Renal cortex interstitium (tissue), 11 donors: Measurements from ENCODE around the gene SNRPA. TPM values are rescaled to one million over a fixed set of nuclear protein-coding genes. Genes with fewer than 3 reads are reported as not detected.
A peak's percentile ranks its signal among the peaks of the same experiment; 100 is the strongest.

Experiments
- DNase-seq, 11 donors: peaks; one replicate each; pipeline ENCODE4 v3.0.0-alpha.2; 2013; ENCODE audit warnings: low read depth in 9 of 11, low spot score in 4 of 11; ENCODE audit errors: extremely low read depth in 1 of 11
- polyA plus RNA-seq, 3 donors: library from polyadenylated mRNA; unstranded; fragments of 120-200 nt; gene quantifications; one replicate each; pipeline ENCODE4 v1.2.1, GENCODE V29; 2013; ENCODE audit not compliant: insufficient read length in 3 of 3

Gene SNRPA
- polyA plus RNA-seq, 3 donors = 111 to 126 (median 117) TPM

DNA sequence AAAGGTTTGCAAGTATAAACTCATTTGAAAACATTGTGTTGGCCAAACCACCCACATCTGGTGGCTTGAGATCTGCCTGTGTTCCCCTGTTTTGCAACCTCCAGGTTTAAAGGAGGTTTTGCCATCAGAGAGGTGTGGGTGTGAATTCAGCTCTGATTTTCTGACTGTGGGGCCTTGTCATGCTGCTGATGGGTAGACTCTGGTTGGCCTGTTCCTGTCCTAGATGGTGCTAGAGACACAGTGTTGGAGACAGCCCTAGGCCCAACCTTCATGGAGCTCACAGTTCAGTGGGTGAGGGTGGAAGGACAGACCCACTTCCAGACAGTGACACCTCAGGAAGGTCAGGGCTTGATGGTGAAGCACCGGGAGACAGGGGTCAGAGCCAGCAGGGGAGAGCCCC is 34.5 kb downstream of the SNRPA start:
- DNase-seq = no peak

GRCh38 chr19:40786060-40787037 is 35.3 kb downstream of the SNRPA start:
- no peak for DNase-seq

DNA sequence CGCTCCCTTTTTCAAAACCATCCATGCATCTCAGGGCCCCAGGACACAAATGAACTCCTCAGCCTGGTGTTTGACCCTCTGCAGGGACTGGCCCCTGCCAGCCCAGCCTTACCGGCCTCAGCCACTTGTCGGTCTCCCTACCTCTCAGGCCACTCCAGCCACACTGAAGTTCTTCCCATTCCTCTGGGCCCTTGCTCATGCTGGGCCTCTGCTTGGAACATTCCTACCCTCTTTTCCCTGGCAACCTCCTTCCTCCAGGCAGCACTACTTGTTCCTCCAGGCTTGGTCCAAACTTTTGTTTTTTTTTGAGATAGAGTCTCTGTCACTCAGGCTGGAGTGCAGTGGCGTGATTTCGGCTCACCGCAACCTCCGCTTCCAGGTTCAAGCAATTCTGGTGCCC is 40.3 kb downstream of the SNRPA start:
- DNase-seq = no peak

GRCh38 chr19:40791996-40792395 is 41.0 kb downstream of the SNRPA start:
- DNase-seq = no peak

DNA sequence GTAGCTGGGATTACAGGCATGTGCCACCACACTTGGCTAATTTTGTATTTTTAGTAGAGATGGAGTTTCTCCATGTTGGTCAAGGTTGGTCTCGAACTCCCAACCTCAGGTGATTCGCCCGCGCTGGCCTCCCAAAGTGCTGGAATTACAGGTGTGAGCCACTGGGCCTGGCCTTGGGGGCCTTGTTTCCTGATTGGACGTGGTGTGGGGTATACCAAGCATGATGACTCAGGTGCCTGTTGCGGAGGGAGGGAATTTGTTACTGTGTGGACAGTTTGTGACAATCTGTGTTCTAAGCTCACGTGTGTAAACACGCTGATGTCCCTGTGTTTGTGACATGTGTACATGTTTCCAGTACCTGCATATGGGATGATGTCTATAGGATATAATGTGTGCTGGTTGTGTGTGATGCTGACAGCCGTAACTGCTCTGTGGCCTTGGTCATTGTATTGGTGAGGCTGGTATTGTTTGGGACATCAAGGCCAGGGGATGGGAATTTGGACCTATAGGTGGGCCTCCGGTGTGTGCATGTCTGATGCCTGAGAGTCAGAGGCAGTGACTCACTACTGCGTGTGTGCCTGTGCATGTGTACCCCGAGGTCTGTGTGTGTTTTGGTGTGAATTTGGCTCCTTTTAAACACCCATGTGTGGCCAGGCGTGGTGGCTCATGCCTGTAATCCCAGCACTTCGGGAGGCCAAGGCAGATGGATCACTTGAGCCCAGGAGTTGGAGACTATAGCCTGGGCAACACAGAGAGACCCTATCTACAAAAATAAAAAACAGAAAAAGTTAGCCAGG is 46.4 kb downstream of the SNRPA start:
- DNase-seq = no peak

GRCh38 chr19:40797963-40798682 is 47.1 kb downstream of the SNRPA start:
- DNase-seq = peak in 2 of 11 donors; percentile 54 to 57

- DNase-seq = peak; percentile 97 to 100 (median 100)
Measured at GRCh38 chr19:40798683-40799557, 47.9 kb downstream of the SNRPA start, which contains the start of gene EGLN2. EGLN2 (plus strand) TSS chr19:40799191; CDS start chr19:40800573, 1,382 bp downstream.

GRCh38 chr19:40799558-40800338 is 48.7 kb downstream of the SNRPA start:
- DNase-seq = no peak

GRCh38 chr19:40800339-40800996 is 49.5 kb downstream of the SNRPA start:
- no peak for DNase-seq

GRCh38 chr19:40800997-40801377 is 50.0 kb downstream of the SNRPA start:
- no peak for DNase-seq

DNA sequence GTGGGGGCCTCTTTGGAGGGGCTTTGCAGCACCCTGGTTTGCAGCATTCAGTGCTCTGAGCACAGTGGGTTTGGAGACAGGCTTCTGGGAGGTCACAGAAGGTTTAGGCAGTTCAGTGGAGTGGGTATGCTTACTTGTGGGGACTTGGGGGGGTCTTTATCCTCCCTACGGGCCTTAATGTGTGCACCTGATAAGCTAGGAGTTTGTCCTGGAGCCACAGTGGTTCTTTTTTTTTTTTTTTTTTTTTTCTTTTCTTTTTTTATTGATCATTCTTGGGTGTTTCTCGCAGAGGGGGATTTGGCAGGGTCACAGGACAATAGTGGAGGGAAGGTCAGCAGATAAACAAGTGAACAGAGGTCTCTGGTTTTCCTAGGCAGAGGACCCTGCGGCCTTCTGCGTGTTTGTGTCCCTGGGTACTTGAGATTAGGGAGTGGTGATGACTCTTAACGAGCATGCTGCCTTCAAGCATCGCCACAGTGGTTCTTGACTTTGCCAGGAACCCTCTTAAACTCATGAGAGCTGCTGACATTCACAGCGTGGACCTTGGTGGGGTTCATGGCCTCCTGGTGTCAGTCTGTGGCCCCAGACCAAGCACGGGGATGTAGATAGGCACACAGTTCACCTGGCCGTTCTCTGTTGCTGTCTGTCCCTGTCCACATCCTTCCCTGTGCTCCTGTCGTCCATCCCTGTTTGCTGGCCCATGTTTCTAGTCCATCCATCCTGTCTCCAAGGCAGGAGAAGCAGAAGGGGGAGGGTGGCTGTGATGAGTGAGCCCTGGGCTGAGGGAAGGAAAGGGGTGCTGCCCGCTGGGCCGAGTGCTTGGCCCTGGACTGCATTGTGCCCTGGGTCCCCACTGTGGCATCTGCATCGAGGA is 50.7 kb downstream of the SNRPA start:
- no peak for DNase-seq

- DNase-seq = no peak
Measured at GRCh38 chr19:40802300-40803169, 51.5 kb downstream of the SNRPA start.

GRCh38 chr19:40803170-40803856 is 52.3 kb downstream of the SNRPA start:
- no peak for DNase-seq

GRCh38 chr19:40803857-40804782 is 53.1 kb downstream of the SNRPA start:
- no peak for DNase-seq
